NCI-H510A (cell line): Measurements from ENCODE around the gene PANX2.

Experiments
- DNase-seq: peaks from one replicate; lab custom pipeline; 2025; lab: John Stamatoyannopoulos, UW

PANX2 gene

DNA sequence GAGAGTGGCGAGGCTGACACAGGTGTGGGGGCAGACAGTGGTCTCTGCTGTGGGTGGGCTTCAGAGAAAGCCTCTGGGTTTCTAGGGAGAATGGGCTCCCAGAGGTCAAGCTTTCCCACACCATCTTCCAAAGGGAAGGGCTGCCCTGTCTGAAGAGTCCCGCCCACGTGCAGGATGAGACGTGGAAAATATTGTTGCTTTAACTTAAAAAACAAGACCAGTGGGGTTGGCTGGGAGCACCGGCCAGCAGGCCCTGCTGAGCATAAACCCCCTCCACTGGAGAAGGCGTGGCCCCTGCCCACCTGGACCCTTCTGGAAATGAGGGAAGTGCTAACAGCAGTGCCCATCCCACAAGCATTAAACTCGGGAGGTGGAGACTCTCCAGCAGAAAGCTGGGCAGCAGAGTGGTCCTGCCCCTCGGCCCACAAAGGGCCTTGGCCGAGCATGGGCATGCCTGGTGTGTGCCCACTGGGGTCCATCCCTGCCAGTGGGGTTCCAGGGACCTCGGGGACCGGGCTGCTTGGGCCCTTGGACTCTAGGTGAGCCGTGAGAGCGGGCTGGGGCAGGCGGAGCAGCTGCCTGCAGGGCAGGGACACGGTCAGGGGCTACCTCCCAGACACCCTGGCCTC, 45.6 kb downstream of the PANX2 start:
- no peak for DNase-seq

DNA sequence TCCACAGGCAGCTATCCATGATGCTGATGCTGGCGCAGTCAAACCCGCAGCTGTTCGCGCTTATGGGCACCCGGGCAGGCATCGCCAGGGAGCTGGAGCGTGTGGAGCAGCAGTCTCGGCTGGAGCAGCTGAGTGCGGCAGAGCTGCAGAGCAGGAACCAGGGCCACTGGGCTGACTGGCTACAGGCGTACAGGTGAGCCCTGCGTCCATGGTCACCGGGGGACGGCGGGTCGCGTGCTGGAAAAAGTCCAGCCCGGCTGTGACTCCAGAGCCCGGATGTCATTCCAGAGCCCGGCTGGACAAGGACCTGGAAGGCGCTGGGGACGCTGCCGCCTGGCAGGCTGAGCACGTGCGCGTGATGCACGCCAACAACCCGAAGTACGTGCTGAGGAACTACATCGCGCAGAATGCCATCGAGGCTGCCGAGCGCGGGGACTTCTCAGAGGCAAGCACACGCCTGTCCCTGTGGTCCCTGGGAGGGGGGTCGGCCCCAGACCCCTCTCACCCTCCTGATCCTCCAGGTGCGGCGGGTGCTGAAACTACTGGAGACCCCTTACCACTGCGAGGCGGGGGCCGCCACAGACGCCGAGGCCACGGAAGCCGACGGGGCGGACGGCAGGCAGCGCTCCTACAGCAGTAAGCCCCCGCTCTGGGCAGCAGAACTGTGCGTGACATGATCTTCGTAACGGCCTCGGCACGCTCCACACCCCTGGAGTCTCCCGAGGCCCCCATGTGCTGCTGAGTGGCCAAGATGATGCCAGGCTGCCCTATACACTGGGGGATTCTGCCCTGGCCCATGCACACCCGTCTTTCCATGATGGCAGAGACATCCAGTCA, 46.4 kb downstream of the PANX2 start:
- DNase-seq: no peak

DNA sequence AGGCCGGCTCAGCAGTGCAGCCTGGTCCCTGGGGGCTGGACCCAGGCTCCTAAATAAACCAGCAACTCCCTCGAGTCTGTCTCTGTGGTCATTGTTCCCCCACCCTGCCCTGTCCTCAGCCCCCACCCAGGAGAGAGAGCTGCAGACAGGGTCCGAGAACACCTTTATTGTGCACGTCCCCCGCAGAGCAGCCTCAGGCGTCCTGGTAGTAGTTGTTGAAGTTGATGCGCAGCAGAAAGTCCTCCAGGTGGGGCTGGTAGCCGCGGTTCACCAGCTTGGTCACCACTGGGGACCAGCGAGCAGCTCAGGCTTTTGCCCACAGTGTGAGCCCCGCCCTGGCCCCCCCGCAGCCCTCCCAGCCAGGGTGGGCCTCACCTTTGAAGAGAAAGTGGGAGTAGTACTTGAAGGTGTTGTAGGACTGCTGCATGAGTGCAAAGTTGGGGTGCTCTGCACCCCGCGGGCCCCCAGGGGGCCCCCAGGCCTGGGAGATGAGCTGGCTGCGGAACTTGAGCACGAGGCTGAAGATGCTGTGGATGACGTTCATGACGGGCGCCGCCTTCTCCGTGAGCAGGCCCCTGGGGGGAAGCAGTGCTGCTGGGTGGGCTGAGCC, 47.1 kb downstream of the PANX2 start:
- DNase-seq: no peak

DNA sequence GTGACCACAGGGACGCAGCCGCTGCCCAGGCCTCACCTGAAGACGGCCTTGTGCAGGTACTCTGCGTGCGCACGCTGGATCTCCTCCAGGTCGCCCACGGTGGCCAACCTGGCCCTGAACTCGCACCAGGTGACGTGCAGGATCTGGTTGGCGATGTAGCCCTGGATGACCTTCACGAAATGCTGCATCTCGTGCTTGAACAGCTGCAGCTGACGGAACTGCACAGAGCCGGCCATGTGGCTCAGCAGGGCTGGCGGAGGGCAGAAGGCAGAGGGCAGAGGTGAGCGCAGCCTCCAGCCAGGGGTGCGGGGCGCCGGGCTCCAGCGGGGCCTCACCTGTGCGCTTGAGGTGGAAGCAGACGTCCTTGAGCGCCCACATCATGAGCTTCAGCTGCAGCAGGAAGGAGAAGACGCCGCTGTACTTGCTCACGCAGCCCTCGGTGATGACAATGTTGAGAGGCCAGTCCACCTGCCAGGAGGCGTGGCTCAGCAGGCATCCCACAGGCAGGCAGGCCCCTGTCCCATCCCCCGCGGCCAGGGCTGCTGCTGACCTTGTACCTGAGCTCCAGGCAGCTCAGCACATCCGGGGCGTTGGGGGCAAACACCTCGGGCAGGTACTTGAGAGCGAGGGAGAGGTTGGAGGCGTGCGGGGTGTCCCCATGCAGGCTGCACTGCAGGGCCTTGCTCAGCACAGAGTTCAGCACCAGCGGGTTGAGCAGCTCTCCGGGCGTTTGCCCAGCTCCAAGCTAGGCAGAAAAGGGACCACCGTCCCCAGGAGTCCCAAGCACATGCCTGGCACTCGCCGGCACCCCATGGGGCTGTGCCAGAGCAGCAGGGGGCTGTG, 47.8 kb downstream of the PANX2 start:
- peak; percentile 51 for DNase-seq

DNA sequence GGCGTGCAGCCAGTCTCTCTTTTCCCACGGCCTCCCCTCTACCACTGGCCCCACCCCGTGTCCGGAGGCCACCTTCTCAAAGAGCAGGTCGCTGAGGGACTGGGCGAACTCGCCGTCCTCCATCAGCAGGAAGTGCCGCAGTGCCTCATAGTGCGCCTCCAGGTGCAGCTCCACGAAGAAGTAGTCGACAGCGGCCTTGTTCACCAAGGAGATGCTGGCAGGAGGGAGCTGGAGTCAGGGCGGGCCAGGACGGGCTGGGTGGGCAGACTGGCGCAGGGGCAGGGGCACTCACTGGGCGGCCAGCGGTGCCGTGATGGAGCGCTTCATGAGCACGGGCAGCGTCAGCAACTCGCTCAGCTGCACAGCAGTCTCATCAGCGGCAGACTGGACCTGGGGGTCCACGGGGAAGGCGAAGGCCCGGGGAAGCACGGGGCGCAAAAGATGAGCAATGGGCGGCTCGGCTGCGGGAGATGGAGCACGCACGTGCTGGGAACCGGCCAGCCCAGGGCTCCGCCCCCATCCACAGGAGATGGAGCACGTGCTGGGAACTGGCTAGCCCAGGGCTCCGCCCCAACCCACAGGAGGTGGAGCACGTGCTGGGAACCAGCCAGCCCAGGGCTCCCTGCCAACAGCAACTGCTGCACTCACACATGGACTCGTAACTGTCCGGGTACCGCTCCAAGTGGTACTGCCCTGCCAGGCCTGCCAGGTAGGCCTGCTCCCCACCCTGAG, 48.6 kb downstream of the PANX2 start:
- no peak for DNase-seq

DNA sequence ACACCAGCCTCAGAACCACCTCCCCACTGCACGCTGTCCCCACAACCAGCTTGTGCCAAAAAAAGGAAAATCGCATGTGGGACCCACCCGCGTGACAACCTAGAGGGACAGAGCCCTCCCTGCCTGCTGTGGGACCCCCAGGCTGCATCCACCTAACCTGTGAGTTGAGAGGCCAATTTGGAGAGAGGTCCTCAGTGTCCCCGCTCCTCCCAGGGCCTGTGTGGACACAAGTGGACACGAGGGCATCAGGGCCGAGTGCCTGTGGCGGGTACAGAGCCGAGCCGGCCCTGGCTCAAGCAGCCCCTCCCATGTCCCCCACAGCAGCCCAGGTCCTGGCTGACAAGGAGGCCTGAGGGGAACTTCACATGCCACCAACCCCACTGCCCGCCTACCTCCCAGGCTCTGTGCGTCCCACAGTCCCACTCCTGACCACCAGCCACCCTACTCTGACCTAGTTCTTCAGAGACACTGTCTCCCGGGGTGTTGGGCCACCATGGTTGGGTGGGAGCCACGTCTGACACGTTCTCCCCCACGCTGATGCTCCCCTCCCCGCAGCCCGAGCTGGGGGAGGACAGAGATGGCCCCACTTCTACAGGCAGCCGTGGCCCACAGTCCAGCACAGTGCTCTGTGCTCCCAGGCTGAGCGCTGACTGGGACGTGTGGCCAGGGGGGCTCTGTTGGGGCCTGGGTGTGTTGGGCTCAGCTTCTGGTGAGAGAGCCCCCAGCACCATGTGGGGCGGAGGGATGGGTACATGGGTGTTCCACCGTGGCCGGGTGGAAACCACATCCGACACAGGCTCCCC, 49.5 kb downstream of the PANX2 start:
- DNase-seq: no peak

DNA sequence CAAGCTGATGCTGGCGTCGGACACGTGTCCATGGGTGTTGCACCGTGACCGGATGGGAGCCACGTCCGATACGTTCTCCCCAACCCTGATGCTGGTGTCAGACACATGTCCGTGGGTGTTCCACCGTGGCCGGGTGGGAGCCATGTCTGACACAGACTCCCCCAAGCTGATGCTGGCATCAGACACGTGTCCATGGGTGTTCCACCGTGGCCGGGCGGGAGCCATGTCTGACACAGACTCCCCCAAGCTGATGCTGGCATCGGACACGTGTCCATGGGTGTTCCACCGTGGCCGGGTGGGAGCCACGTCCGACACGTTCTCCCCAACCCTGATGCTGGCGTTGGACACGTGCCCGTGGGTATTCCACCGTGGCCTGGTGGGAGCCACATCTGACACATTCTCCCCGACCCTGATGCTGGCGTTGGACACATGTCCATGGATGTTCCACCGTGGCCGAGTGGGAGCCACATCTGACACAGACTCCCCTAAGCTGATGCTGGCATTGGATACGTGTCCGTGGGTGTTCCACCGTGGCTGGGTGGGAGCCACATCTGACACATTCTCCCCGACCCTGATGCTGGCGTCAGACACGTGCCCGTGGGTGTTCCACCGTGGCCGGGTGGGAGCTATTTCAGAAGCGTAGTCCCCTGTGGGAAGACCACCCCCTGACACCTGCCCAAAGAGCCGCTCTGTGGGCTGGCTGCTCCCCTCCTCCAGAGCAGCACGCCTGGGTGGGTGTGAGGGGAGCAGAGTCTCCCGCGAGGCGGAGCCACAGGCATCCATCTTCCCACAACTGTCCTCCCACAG, 50.3 kb downstream of the PANX2 start:
- DNase-seq: no peak

DNA sequence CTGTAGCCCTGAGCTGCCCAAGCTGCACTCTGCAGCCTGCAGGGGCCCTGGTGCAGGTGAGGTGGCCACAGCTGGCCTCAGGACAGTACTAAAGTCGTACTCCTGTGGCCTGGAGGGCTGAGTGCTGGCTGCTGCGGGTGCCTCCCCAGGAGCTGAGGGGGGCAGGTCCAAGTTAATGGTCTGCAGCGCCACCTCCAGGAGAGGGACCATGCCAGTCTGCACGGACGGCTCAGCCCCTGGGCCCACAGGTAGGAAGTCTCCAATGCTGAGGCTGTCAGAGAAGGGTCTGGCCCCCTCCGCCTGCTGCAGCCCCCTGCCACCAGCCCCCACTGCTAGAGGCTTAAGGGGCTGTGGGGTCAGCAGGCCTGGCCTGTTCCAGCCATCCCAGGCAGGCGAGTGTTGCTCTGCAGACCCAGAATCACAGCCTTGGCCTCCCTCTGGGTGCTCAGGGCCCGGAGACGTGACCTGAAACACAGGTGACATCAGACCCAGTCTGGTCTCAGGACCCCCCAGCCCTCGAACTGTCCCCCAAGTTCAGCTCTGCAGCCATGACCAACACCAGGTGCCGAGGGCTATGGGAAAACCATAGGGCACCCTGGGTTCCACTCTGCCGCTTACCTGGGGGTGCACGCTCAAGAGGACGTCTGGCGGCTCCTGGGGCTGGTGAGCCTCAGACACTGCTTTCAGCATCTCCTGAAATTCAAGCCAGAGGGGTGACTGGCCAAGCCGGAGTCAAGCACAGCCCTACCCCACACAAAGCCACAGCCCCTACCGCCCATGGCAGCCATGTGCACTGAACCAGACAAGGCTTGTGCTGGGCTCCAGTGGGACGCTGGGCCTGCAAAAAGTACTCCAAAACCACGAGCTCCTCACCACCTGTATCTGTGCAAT, 51.1 kb downstream of the PANX2 start:
- no peak for DNase-seq

DNA sequence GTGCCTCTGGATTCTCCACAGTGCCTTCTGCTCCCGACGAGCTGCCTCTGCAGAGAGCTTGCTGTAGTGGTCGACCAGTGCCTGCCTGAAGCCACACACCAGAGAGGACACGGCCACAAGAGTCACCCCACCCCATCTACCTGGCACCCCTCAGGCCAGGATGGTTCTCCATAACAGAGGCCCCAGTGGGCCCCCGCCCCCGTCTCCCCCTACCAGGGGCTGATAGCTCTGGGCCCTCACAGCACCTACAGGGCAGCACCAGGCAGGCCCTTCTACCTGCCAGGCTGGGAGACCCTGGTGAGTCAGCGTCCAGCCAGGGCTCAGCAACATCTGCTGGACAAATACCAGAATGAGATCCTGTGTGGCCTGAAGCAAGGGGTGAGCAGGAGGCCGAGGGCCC, 52.0 kb downstream of the PANX2 start:
- DNase-seq: no peak

DNA sequence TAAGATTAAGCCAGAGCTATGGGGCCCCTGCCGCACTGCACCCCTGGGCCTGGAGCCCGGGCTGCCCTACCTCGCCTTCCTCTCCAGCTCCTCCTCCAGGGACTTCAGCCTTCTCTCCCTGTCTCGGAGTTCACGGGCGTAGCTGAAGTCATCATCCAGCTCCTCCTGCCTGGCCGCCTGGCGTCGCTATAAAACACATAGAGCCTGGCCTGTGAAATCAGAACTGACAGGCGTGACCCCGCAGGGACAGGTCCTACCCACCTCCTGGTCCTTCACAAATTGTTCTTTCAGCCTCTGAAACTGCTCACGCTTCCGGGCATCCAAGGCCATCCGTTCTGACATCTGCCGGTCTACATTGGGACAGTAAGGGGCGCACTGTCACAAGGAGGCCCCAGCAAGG, 53.5 kb downstream of the PANX2 start:
- DNase-seq: no peak

DNA sequence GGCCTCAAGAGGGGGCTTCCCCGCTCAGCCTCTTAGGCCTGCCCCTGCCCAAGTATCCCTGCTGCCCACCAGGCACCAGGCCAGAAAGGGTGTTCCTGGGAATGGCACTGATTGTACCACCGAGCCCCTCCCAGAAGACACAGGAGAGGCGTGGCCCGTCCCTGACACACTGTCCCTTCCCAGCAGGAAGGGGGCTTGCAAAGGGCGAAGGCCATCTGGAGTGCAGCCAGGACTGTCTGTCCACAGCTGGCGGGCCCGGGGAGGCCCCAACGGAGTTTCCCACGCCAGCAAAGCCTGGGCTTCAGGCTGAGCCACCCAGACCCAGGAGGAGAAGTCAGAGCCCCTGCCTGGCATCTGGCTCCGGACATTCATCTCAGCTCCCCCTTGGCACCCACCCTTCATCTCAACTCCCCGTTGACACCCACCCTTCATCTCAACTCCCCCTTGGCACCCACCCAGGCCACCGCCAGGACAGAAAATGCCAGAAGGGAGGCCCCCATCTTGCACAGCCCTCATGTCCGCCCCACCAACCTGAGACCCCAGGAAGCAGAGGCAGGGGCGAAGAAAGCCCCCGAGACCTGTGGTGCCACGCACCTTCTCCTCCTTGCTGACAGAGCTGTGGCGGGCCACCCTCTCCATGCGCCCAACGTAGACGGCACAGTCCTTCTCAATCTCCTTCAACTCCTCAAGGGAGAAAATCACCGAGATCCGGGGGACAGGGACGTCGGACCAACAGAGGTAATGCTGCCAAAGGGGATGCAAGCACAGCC, 54.9 kb downstream of the PANX2 start:
- DNase-seq: no peak

DNA sequence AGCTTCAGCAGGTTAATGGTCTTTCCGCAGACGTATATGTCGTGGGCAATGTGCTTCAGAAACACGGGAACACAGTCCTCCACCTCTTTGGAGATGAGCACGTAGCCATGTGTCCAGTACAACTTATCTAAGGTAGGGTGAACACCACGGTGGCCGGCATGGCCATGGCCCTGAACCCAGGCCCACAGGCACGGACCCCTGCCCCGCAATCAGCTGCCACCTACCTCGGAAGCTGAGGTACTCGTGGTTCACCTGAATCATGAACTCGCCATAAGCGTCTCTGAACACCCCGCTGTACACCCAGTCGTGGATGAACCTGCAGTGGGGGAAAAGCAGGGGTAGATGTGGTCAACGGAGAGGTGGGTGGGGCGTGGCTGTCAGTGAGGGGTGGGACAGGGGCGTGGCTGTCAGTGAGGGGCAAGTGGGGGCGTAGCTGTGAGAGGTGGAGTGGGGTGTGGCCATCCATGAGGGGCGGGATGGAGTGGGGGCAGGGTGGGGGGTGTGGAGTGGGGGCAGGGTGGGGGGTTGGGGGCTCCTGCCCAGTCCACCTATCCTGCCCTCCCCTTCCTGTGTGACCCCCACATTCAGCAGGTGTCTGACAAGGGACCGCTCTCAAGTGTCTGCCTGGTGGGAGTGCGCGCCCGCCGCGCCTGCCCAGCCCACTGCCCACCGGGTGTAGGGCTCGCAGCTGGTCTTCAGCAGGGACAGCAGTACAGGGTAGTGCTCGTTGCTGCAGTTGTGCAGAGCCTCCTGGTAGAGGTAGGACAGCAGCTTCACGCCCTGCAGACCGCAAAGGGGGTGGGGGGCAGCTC, 55.7 kb downstream of the PANX2 start:
- no peak for DNase-seq

DNA sequence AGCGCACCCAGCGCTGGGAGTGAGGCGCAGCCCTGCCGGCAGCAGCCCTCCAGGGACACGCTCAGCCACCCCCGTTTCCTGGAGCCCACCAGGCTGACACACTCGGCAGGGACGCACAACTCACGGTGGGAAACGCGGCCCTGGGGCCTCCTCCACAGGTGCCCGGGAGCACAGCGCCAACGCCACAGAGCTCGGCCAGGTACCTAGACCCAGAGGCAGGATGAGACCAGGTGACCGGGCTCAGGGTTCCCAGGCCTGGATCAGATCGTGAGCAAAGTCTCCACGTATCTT, 56.3 kb downstream of the PANX2 start:
- no peak for DNase-seq

DNA sequence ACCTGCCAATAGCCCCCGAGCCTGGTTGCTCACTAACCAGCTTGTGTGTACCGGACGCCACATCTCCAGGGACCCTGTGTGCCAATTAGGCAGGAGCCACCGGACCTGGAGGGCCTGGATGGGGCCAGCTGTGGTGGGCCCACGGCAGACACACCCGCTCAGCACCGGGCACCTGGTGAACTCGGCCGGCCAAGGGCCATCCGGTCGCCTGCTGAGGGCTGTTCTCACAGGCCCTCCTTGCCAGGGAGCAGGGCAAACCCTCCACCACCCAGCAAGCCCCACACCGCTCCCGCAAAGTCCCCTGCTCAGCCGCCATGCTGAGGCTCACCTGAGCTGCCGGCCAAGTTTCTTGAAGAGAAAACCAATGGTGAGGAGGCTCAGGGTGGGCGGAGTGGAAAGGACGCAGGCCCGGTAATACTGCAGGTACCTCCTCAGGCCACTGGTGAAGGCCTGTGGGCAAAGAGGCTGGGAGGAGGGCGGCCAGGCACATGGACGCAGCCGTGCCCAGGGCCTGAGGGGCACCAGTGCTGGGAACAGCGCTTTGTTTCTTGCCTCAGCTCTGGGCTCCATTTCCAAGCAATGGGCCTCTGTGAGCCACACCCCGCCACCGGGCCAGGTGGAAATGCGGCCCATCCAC, 57.2 kb downstream of the PANX2 start:
- DNase-seq: no peak

DNA sequence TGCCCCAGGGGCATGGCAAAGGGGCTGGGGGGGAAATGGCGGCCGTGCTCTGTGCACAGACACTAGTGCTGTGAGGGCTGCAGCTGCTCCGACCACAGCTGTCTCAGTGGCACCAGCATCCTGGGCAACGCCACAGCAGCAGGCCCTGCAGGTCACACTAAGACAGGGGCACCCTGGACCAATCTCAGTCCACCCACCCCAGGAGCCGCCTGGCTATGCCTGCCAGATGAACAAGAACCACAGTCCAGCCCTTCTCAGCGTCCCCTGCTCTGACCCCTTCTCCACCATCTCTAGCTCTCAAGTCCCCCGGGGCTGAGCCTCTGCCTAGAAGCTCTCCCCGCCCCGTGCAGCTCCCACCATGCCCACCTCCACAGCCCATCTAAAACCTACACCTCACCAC, 57.8 kb downstream of the PANX2 start:
- no peak for DNase-seq

DNA sequence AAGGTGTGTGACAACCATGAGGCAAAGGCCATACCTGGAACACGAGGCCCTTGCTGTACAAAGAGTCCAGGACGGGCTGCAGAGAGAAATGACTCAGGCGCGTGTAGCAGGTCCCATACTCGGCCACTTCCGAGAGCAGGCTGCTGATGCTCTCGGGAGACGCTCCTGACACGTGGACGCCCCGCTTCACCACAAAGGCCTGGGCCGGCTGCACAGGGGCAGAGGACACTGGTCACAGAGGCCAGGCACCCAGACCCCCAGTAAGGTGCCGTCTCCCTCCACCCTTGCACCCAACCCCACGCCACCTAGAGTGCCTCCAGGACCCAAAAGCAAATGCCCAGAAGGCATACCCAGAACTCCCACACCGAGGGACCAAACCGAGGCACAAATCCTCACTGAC, 58.8 kb downstream of the PANX2 start:
- no peak for DNase-seq
